Head of caudate nucleus (tissue), 42 donors: ENCODE measurements around the gene PYGB.
"Not testable (repeated sequence)": the region's sequence is repeated elsewhere in the genome, so short reads cannot be mapped to it uniquely, and the experiment has no call there.

Experiments
- DNase-seq, 42 donors: peaks; one replicate each; pipeline versions ENCODE4 v3.0.0 to v3.0.0-alpha.2; 2020 to 2021; ENCODE audit warnings: mixed read lengths in 7 of 42
- intact Hi-C: fragments of 100-400 bp; cut with DNase I; formaldehyde crosslinking; loops from one replicate; pipeline ENCODE4 v1.15.0; 2022

The PYGB gene

DNA sequence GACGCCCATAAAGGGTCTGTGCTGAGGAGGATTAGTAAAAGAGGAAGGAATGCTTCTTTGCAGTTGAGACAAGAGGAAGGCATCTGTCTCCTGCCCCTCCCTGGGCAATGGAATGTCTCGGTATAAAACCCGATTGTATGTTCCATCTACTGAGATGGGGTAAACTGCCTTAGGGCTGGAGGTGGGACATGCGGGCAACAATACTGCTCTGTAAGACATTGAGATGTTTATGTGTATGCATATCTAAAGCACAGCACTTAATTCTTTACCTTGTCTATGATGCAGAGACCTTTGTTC is 6.3 kb upstream of the PYGB start:
- peak in 1 of 42 donors; percentile 1 for DNase-seq
- intact Hi-C loops: not testable (repeated sequence)

- intact Hi-C loops: no loop called here
- DNase-seq: peak in 3 of 42 donors; percentile 2 to 23 (median 3)
Measured at GRCh38 chr20:25242231-25242630, 5.7 kb upstream of the PYGB start.

DNA sequence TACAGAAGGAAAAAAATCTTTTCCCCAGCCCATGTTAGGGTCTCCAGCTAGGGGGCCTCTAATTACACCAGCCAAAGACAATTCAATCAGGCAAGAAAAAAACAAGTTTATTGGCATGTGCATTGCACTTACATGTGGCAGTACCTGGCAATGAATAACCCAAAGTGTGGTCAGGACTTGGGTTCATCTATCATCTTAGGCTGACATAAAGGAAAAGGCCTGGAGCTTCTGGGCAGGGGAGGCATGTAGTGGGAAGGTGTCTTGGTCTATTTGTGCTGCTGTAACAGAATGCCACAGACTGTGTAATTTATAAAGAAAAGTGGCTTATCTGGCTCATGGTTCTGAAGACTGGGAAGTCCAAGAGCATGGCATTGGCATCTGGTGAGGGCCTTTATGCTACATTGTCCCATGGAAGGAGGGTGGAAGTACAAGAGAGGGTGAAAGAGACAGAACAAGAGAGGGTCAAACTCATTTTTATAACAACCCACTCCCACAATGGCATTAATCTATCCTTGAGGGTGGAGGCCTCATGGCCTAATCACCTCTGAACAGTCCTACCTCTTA is 4.4 kb upstream of the PYGB start:
- DNase-seq: peak in 3 of 42 donors; percentile 2 to 5 (median 2)
- intact Hi-C loops: no loop called here

GRCh38 chr20:25244976-25245375 is 2.9 kb upstream of the PYGB start:
- DNase-seq: no peak
- intact Hi-C loops: loop anchor here (5.0 kb wide), 3 partner anchors 48 to 253 kb away; partner anchors contain the start of genes ABHD12, APMAP and ENTPD6

DNA sequence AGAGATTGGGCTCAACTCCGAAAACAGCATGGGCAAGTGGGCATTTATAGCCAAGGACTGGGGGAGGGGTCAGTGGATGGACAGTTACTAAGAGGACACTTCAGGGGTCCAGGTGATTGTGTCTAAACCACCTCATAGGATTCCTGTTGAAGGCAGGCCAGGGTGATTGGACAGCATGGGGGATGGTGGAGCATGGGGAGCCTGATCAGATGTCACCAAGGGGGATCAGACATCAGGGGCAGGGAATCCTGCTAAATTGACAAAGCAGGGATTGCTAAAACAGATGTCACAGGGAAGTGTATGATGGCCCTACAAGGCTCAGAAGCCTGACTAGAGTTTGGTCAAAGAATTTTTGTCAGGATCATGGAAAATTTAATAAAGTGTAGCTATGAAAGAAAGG is 2.4 kb upstream of the PYGB start:
- intact Hi-C loops: loop anchor here (5.0 kb wide), 3 partner anchors 48 to 253 kb away; partner anchors contain the start of genes ABHD12, APMAP and ENTPD6
- peak in 3 of 42 donors; percentile 8 to 38 (median 32) for DNase-seq

- intact Hi-C loops: loop anchor here (5.0 kb wide), 3 partner anchors 49 to 254 kb away; partner anchors contain the start of genes ABHD12, APMAP and ENTPD6
- peak in 3 of 42 donors; percentile 9 to 32 (median 16) for DNase-seq
Measured at GRCh38 chr20:25246182-25246999, 1.5 kb upstream of the PYGB start.

- DNase-seq: peak; percentile 59 to 90 (median 75)
- intact Hi-C loops: loop anchor here (5.0 kb wide), 3 partner anchors 50 to 255 kb away; partner anchors contain the start of genes ABHD12, APMAP and ENTPD6
Measured at GRCh38 chr20:25247000-25247517, 826 bp upstream of the PYGB start.

DNA sequence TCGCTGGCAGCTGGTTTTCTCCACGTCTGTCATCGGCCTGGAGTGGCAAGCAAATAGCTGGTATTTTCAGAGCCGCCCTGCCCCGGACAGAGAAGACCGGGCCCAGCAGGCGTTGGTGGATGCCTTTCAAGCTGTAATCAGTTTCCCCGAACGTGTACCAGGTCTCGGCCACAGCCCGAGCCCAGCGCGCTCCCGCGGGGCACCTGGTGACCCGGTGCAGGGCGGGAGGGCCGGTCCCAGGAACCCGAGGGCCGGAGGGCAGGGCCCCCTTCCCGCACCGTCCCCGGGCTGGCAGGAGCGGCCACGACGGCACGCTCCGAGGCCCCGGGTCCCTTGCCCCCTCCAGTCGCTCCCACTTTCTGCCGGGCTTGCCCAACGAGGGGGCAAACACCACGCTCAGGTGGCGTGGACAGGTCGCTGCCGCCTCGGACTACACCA is 348 bp upstream of the PYGB start:
- peak in 10 of 42 donors; percentile 19 to 49 (median 35) for DNase-seq
- intact Hi-C loops: loop anchor here (5.0 kb wide), 3 partner anchors 50 to 255 kb away; partner anchors contain the start of genes ABHD12, APMAP and ENTPD6

GRCh38 chr20:25248786-25249172 is 894 bp downstream of the PYGB start:
- DNase-seq: peak in 4 of 42 donors; percentile 32 to 71 (median 50)
- intact Hi-C loops: loop anchor here (5.0 kb wide), 3 partner anchors 51 to 256 kb away; partner anchors contain the start of genes ABHD12, APMAP and ENTPD6

DNA sequence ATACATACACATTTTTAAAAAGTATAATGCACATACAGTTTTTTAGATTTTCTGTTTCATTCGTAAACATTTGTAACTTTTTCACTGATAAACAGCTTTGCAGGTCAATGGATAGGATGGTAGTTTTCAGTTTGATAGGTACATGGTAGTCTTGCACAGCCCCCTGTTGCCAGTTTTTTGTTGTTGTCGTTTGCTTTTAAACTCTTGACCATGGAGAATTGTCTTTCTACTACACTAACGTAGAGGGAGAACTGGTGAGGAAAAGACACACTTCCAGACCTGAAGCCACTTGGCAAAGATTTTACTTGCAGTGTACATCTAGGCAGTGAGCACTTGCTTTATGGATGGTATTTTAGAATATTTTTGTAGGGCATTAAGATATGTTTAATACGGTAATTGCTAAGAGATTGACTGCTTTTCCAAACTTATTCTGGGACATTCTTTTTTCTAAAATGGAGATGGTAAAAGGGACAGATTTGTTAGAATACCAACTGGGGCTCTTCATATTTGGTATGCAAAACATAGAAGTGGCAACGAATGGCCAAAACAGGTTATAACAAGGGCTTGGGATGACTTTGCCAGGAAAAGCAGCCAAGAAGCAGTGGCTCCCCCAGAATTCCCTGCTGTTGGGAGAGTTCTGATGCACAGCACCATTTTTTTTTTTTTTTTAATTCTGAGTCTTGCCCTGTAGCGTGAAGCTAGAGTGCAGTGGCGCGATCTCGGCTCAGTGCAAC is 1.5 kb downstream of the PYGB start:
- DNase-seq: peak in 9 of 42 donors; percentile 27 to 69 (median 51)
- intact Hi-C loops: loop anchor here (5.0 kb wide), 3 partner anchors 52 to 257 kb away; partner anchors contain the start of genes ABHD12, APMAP and ENTPD6

DNA sequence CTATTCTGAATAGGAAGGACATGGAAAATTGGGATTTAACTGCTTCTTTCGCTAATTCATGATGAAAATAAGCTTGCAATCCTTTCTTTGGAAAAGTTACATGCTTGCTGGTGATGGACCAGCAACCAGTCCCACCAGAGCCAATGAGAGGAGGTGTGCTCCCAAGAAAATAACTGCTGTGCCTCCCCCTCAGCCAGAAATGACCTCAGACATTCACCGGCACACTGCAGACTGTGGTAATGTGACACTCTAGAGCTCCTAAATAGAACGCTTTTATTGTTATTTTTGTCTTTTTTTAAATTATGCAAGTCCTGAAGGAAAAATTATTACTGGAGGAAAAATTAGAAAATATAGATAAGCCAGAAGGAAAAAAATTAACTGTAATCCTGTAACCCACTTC is 2.6 kb downstream of the PYGB start:
- DNase-seq: peak in 4 of 42 donors; percentile 10 to 34 (median 14)
- intact Hi-C loops: no loop called here

GRCh38 chr20:25251019-25251418 is 3.1 kb downstream of the PYGB start:
- peak in 4 of 42 donors; percentile 14 to 36 (median 26) for DNase-seq
- intact Hi-C loops: no loop called here

- intact Hi-C loops: no loop called here
- peak in 8 of 42 donors; percentile 15 to 72 (median 30) for DNase-seq
Measured at GRCh38 chr20:25251558-25251957, 3.7 kb downstream of the PYGB start.

DNA sequence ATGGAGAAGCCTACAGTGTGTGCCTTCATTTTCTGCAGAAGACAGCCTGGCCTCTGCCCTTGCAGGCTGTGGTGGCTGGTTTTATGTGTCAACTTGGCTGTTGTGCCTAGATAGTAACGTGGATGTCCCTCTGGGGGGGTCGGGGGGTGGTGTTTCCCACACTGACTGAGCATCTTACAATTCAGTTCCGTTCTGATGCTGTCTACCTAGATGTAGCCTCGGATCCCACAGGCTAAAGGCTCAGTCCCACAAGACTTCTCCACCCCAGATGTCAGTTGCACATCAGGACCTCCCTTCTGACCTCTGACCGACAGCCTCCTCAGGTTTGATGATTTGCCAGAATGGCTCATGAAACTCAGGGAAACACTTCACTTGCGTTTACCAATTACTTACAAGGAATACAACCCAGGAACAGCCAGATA is 4.4 kb downstream of the PYGB start:
- intact Hi-C loops: no loop called here
- DNase-seq: peak in 4 of 42 donors; percentile 17 to 32 (median 27)

GRCh38 chr20:25252686-25253421 is 5.0 kb downstream of the PYGB start:
- intact Hi-C loops: no loop called here
- peak in 4 of 42 donors; percentile 14 to 30 (median 24) for DNase-seq

- peak in 2 of 42 donors; percentile 6 to 10 for DNase-seq
- intact Hi-C loops: no loop called here
Measured at GRCh38 chr20:25253606-25254275, 5.9 kb downstream of the PYGB start.

GRCh38 chr20:25254571-25254970 is 6.7 kb downstream of the PYGB start:
- intact Hi-C loops: no loop called here
- peak in 1 of 42 donors; percentile 31 for DNase-seq
